HEK293 (cell line): ENCODE data around the gene CSAD.

Experiments
- ZNF501 ChIP-seq: fragments of 450-650 bp; formaldehyde crosslinking; IDR thresholded peaks from 2 replicates; pipeline ENCODE4 v1.5.1; 2016; ENCODE audit warnings: missing biosample characterization, missing genetic modification characterization
- ZNF76 ChIP-seq: fragments of 450-650 bp; formaldehyde crosslinking; IDR thresholded peaks from 2 replicates; pipeline ENCODE4; 2016; ENCODE audit warnings: low read depth, missing biosample characterization, missing genetic modification characterization, borderline replicate concordance

DNA sequence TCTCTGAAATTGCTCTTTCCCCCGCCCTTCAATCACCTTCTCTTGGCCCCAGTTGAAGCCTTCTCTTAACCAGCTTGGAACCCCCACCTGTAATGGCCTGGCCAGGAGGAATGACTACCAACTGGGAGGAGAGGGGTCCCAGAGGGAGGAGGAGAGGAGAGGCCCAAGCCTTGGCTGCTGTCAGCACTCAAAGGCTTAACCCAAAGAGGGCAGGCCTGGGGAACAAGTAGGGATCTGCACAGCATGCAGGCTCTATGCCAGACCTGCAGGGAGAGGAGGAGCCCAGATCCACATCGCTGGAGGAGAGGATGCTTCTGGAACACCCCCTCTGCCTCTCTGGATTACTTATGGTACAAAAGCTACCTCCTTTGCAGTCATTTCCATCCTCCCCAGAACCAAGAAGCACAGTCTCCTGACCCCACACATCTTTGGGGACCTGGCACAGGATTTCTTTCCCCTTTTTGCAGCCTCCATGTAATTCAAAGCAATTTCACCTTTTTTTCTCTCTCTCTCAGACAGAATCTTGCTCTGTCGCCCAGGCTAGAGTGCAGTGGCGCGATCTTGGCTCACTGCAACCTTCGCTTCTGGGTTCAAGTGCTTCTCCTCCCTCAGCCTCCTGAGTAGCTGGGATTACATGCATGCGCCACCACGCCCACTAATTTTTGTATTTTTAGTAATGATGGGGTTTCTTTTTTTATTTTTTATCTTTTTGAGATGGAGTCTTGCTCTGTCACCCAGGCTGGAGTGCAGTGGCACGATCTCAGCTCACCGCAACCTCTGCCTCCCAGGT, 45.1 kb upstream of the CSAD start:
- TF ChIP-seq ZNF501 (tag by site-specific recombination) (no peak), ZNF76 (tag by site-specific recombination) (no peak)
